Retinal pigment epithelial cell (primary cell): Measurements from ENCODE around the gene RHBDF1.

ENCODE experiments used
- DNase-seq: peaks from one replicate; pipeline ENCODE4 v3.0.0-alpha.2; 2010; ENCODE audit warnings: low read depth
- H3K4me3 ChIP-seq: 2 replicates; pipeline ENCODE4 v1.5.1; 2011; ENCODE audit warnings: mild to moderate bottlenecking, low read length, control low read depth, moderate library complexity
- CTCF ChIP-seq: conservative IDR thresholded peaks from 2 replicates; pipeline ENCODE4 v1.5.1; 2011; ENCODE audit warnings: low read depth, low read length, control low read depth, inconsistent platforms

The RHBDF1 gene

DNA sequence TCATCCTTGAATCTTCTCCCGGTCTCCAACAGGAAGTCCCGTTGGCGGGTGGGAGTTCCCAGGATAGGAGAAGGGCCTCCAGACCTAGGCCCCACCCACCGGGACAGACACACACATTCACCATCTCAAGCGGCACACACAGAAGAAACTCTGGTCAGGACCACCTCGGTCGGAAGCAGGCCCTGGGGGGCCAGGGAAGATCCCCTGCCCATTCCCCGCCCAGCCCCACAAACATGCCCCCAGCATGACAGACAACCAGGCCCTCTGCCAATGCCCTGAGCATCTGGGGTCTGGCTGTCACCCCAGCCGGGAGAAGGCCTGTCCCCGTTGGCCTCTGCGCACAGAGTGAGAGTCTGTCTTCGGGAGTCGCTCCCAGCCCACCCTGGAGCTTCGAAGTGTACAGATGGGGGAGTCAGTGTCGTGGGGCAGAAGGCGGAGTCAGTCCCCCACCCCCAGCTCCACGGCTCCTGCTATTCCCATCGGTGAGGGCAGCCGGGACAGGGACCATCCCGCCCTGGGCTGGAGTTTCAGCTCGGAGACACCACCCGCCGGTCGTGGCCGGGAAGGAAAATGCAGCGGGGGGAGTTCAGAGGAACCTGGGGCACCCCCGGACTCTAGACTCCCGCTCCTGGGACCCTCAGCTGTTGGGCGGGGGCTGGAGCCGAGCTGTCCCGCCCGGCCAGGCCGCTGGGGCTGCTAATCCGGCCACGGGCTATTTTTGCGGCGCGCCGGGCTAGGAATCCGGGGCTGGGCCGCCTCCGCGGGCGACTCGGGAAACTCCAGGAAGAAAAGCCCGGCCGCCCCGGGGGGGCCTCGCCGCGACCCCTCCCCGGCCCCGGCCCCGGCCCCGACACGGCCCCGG, 660 bp downstream of the RHBDF1 start:
- peak overlapping the region; percentile 65 for H3K4me3 ChIP-seq
- TF ChIP-seq CTCF, result no peak
- no peak for DNase-seq

DNA sequence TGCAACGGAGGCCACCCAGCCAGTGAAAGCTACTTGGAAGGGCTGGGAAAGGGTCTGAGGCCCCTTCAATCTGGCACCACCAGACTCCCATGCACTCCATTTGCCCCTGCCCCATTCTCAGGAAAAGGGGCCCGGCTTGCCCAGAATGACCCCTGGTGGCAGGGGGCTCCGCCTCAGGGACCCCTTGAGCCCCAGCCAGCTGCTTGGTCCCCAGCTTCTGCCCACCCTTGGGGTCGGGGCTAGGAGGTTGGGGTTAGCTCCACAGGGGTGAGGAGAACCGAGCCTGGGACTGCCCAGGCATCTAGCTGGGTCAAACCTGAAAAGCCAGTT, 1.3 kb downstream of the RHBDF1 start:
- H3K4me3 ChIP-seq, result peak overlapping the region; percentile 65
- no peak for TF ChIP-seq CTCF
- DNase-seq, result no peak

- H3K4me3 ChIP-seq, result no peak overlapping the region
- no peak for TF ChIP-seq CTCF
- DNase-seq, result no peak
Observed at GRCh38 chr16:69181-69580, 3.2 kb downstream of the RHBDF1 start.

- TF ChIP-seq CTCF, result no peak
- no peak overlapping the region for H3K4me3 ChIP-seq
- no peak for DNase-seq
Observed at GRCh38 chr16:67884-68789, 4.3 kb downstream of the RHBDF1 start.

DNA sequence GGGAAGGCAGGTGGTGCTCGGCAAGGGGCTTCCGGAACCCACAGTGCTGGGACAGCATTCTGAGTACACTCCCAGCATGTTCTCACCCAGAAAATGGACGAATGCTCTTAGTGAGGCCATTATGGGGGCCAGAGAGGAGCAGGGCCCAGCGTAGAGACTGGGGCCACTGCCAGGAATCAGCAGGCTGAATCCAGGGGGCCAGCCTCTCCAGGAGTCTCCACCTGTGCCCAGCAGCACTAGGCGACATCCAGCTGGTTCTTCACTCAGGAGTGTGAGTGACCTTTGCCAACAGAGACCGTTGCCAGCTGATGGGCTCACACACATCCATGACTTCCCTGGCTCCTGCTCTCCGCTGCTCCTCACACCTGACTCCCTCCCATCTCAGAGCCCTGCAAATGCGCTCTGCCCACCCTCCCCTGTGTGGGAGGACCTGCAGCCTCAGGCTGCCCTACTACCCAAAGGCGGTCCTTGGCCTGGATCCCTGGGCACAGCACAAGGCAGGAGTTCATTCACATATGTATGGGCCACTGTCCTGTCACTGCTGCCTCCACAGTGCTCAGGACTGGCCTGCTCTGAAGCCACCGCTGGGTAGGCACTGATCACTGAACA, 5.1 kb downstream of the RHBDF1 start:
- no peak overlapping the region for H3K4me3 ChIP-seq
- no peak for TF ChIP-seq CTCF
- no peak for DNase-seq

- DNase-seq, result no peak
- H3K4me3 ChIP-seq, result no peak overlapping the region
- no peak for TF ChIP-seq CTCF
Observed at GRCh38 chr16:66309-67182, 5.9 kb downstream of the RHBDF1 start.
